Panc1 (cell line): ENCODE results near the gene GRAMD4. TPM values are rescaled to one million over a fixed set of nuclear protein-coding genes. Genes with fewer than 3 reads are reported as not detected.
"Not testable (repeated sequence)": the region's sequence is repeated elsewhere in the genome, so short reads cannot be mapped to it uniquely, and the experiment has no call there.

Experiments used
- ATAC-seq: fragments of 200-7000 bp; cut with Tn5 transposase; 2 replicates; pipeline ENCODE4 v1.9.1; 2020; ENCODE audit warnings: mild to moderate bottlenecking, moderate library complexity
- BruUV-seq: library from RNA; stranded (reverse); fragments of 400-500 nt; replicated peaks from 2 replicates; lab custom pipeline; 2021; lab: Mats Ljungman, UMichigan
- CTCF ChIA-PET: fragments of 300-600 bp; sonication (Branson Sonifier 250); formaldehyde crosslinking; loops from one replicate; lab custom pipeline; 2022; ENCODE audit warnings: antibody characterized with exemption; lab: Charles Lee
- POLR2A ChIA-PET: fragments of 300-600 bp; sonication (Branson Sonifier 250); formaldehyde crosslinking; loops from one replicate; lab custom pipeline; 2022; ENCODE audit warnings: antibody characterized with exemption; lab: Charles Lee
- DNase-seq: peaks from one replicate; pipeline ENCODE4 v3.0.0-alpha.2; 2010; ENCODE audit warnings: low read depth, low spot score
- H3K27ac ChIP-seq: 2 replicates; pipeline ENCODE4 v1.5.1; 2011; ENCODE audit warnings: mild to moderate bottlenecking, low read length, inconsistent platforms
- H3K27me3 ChIP-seq: fragments of 200-500 bp; sonication (Bioruptor generic); 2 replicates; pipeline ENCODE4 v1.6.0; 2014; ENCODE audit warnings: low read length, inconsistent platforms; ENCODE audit not compliant: control insufficient read depth, insufficient read depth
- H3K36me3 ChIP-seq: fragments of 200-500 bp; sonication (Bioruptor generic); 2 replicates; pipeline ENCODE4 v1.5.1; 2014; ENCODE audit warnings: inconsistent platforms, mild to moderate bottlenecking, low read length, moderate library complexity; ENCODE audit not compliant: control insufficient read depth, insufficient read depth
- H3K4me1 ChIP-seq: 2 replicates; pipeline ENCODE4 v1.5.1; 2011; ENCODE audit warnings: inconsistent platforms, mild to moderate bottlenecking, low read length, moderate library complexity; ENCODE audit not compliant: control insufficient read depth, insufficient read depth
- H3K4me3 ChIP-seq, 2 experiments: 2 replicates each; pipeline ENCODE4 v1.5.1; 2011 to 2012; ENCODE audit warnings: low read depth in 2 of 2, low read length in 2 of 2, mild to moderate bottlenecking in 2 of 2, inconsistent platforms in 1 of 2, moderate library complexity in 1 of 2
- H3K9me3 ChIP-seq: fragments of 200-500 bp; sonication (Bioruptor generic); 2 replicates; pipeline ENCODE4 v1.5.1; 2014; ENCODE audit warnings: low read depth, mild to moderate bottlenecking, inconsistent platforms, low read length, moderate library complexity; ENCODE audit not compliant: control insufficient read depth, insufficient read depth
- POLR2AphosphoS5 ChIP-seq: IDR thresholded peaks from 2 replicates; pipeline ENCODE4 v1.6.1; 2012; ENCODE audit warnings: mild to moderate bottlenecking, low read depth, low read length, moderate library complexity
- REST ChIP-seq, 2 experiments: IDR thresholded peaks; 2 replicates each; pipeline ENCODE4 v1.6.1; 2011 to 2012; ENCODE audit warnings: low read depth in 2 of 2, control low read depth in 1 of 2, low read length in 1 of 2, mild to moderate bottlenecking in 1 of 2, moderate library complexity in 1 of 2; ENCODE audit not compliant: insufficient read depth in 1 of 2
- SIN3A ChIP-seq: IDR thresholded peaks from 2 replicates; pipeline ENCODE4 v1.6.1; 2012; ENCODE audit warnings: low read depth, mild to moderate bottlenecking, low read length, moderate library complexity, borderline replicate concordance; ENCODE audit not compliant: insufficient read depth
- TCF7L2 ChIP-seq: IDR thresholded peaks from 2 replicates; pipeline ENCODE4 v1.6.1; 2011; ENCODE audit warnings: mild to moderate bottlenecking, low read depth, low read length, inconsistent platforms
- in situ Hi-C: cut with HindIII; loops from 2 replicates; pipeline ENCODE4 v1.10.0; 2016; ENCODE audit warnings: low sequenced_read_pairs, low pct_unique_long_range_greater_than_20kb
- intact Hi-C: fragments of 100-400 bp; cut with micrococcal nuclease; formaldehyde crosslinking; loops from one replicate; pipeline ENCODE4 v1.10.0; 2022; ENCODE audit not compliant: unreplicated experiment
- total RNA-seq: library from RNA; stranded (reverse); gene quantifications from one replicate; pipeline ENCODE4 v1.2.1, GENCODE V29; 2021; ENCODE audit not compliant: unreplicated experiment
- TF ChIP-seq, protein P1 (sequence below): fragments of 450-650 bp; IDR thresholded peaks from 2 replicates; pipeline ENCODE4 v1.5.1; 2017; ENCODE audit warnings: mild to moderate bottlenecking

The GRAMD4 gene
- total RNA-seq, 1 experiment from 2014 or later, result 30.8 TPM

- no peak for ATAC-seq
- no peaks in the 10 kb centered on the region for H3K36me3 ChIP-seq
- H3K27me3 ChIP-seq, result no peaks in the 10 kb centered on the region
- H3K27ac ChIP-seq, result no peak overlapping the region
- no peak overlapping the region for H3K4me3 ChIP-seq
- intact Hi-C loops (no loop called here), in situ Hi-C loops (no loop called here)
- CTCF ChIA-PET, result no interaction called here
- DNase-seq, result no peak
- POLR2A ChIA-PET, result no interaction called here
- no peaks in the 10 kb centered on the region for H3K9me3 ChIP-seq
- H3K4me1 ChIP-seq, result no peaks in the 10 kb centered on the region
- no peak for TF ChIP-seq REST (IDR thresholded peaks at IDR 0.05; ENCODE audit: insufficient read depth in 1 of 2, low read depth in 2 of 2, low read length in 1 of 2)
- no peak for TF ChIP-seq POLR2AphosphoS5
- TF ChIP-seq, protein P1, sequence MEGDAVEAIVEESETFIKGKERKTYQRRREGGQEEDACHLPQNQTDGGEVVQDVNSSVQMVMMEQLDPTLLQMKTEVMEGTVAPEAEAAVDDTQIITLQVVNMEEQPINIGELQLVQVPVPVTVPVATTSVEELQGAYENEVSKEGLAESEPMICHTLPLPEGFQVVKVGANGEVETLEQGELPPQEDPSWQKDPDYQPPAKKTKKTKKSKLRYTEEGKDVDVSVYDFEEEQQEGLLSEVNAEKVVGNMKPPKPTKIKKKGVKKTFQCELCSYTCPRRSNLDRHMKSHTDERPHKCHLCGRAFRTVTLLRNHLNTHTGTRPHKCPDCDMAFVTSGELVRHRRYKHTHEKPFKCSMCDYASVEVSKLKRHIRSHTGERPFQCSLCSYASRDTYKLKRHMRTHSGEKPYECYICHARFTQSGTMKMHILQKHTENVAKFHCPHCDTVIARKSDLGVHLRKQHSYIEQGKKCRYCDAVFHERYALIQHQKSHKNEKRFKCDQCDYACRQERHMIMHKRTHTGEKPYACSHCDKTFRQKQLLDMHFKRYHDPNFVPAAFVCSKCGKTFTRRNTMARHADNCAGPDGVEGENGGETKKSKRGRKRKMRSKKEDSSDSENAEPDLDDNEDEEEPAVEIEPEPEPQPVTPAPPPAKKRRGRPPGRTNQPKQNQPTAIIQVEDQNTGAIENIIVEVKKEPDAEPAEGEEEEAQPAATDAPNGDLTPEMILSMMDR, result no peak
- TF ChIP-seq TCF7L2, result no peak
- no peak for TF ChIP-seq SIN3A
- no TSS peak for BruUV-seq
Measured at GRCh38 chr22:46620588-46621242, 529 bp downstream of the GRAMD4 start.

DNA sequence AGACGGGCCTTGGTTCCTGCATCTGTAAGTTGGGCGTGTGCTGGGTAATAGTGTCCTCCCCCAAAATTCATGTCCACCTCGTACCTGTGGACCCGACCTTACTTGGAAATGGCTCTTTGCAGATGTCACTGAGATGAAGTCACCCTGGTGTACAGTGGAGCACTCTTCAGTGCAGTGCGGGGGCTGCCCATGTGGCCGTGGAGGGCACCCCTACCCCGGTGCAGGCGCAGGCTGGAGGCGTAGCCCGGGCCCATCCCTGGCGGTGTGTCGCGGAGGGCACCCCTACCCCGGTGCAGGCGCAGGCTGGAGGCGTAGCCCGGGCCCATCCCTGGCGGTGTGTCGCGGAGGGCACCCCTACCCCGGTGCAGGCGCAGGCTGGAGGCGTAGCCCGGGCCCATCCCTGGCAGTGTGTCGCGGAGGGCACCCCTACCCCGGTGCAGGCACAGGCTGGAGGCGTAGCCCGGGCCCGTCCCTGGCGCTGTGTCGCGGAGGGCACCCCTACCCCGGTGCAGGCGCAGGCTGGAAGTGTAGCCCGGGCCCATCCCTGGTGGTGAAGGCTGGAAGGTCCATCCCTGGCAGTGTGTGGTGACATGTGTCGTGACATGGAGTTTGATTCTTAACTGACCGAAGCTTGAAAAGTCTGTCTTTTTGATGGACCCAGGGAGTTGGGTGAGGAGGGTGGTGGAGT is 1.2 kb downstream of the GRAMD4 start:
- in situ Hi-C loops, H3K27me3 ChIP-seq, H3K4me1 ChIP-seq, POLR2A ChIA-PET, H3K27ac ChIP-seq, CTCF ChIA-PET, H3K4me3 ChIP-seq, H3K9me3 ChIP-seq, H3K36me3 ChIP-seq, DNase-seq, ATAC-seq, intact Hi-C loops, BruUV-seq: not testable (repeated sequence)

GRCh38 chr22:46622081-46622521 is 1.9 kb downstream of the GRAMD4 start:
- no peak for ATAC-seq
- Histone ChIP-seq H3K4me3 (no peak overlapping the region), H3K4me1 (no peaks in the 10 kb centered on the region), H3K36me3 (no peaks in the 10 kb centered on the region), H3K9me3 (no peaks in the 10 kb centered on the region), H3K27me3 (no peaks in the 10 kb centered on the region), H3K27ac (no peak overlapping the region)
- CTCF ChIA-PET, result no interaction called here
- in situ Hi-C loops, result no loop called here
- BruUV-seq, result no TSS peak
- POLR2A ChIA-PET, result no interaction called here
- TF ChIP-seq SIN3A (no peak), TCF7L2 (no peak), POLR2AphosphoS5 (no peak), REST (IDR thresholded peaks at IDR 0.05; ENCODE audit: insufficient read depth in 1 of 2, low read depth in 2 of 2, low read length in 1 of 2) (no peak)
- TF ChIP-seq, protein P1, result no peak
- DNase-seq, result no peak
- intact Hi-C loops, result no loop called here
